GM13977 (cell line): ENCODE measurements around the gene RUFY4.

Experiments
- DNase-seq: peaks from one replicate; pipeline ENCODE4 v3.0.0; 2012; ENCODE audit warnings: low spot score
- CTCF ChIP-seq: IDR thresholded peaks from 2 replicates; pipeline ENCODE4 v1.5.1; 2012; ENCODE audit warnings: mild to moderate bottlenecking, control low read depth; ENCODE audit not compliant: insufficient read depth; ENCODE audit errors: extremely low read depth, missing control alignments
- in situ Hi-C: fragments of 300-500 bp; cut with MboI; formaldehyde crosslinking; loops from one replicate; pipeline ENCODE4 v1.12.0; 2022; ENCODE audit warnings: low sequenced_read_pairs, low pct_unique_long_range_greater_than_20kb, mixed read lengths, inconsistent platforms; ENCODE audit not compliant: unreplicated experiment

Gene RUFY4

DNA sequence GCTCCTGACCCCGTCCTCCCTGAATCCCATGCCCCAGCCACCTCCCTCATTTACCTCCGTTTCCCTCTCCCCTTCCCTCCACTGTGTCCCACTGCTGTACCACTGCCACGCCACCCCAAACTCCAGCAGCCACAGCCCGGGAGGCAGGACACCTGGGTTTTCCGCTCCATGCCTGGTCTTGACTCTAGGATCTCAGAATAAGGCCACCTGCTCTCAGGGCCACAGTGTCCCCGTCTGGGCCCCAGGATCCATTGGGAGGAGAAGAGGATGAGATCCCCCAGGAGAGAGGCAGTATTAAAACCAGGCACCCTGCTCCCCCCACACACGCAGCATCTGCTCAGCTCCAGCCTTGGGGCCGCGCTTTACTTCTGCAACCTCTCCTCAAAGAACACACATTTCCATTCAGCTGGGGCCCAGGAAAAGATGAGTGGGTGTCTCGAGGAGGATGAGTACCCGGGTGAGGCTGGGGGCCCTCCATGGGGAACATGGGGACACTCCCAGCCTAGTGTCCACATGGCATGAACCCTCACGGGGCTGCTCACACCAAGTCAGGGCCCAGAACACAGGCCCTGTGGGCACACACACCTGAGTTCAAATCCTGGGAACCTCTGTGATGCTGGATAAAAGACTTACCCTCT is 33.5 kb upstream of the RUFY4 start:
- in situ Hi-C loops = no loop called here
- no peak for TF ChIP-seq CTCF

DNA sequence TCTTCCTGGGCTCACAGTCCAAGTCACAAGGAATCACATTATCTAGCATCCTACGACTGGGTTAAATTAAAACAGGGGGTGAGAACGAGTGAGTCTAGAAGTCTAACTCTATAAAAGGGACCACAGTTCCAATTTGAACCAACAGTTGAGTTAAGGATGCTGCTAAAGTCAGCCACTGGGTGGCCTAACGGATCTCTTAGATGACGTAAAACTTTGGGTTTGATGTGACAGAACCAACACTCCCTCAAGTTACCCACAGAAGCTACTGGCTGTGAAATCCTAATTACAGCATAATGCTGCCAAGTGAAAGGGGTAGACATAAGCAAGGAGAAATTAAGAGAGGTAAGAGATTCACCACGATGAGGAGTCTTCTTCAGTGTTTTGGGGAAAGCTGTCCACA is 32.7 kb upstream of the RUFY4 start:
- TF ChIP-seq CTCF = peak; percentile 20
- DNase-seq = no peak
- in situ Hi-C loops = no loop called here

More for the DNA sequence above, 33.5 kb upstream of the RUFY4 start:
- DNase-seq = no peak

GRCh38 chr2:218039171-218039570 is 29.9 kb upstream of the RUFY4 start:
- in situ Hi-C loops = no loop called here
- DNase-seq = no peak
- TF ChIP-seq CTCF = no peak

GRCh38 chr2:218040883-218041282 is 28.2 kb upstream of the RUFY4 start:
- no peak for TF ChIP-seq CTCF
- no peak for DNase-seq
- in situ Hi-C loops = no loop called here

GRCh38 chr2:218041302-218042168 is 27.5 kb upstream of the RUFY4 start:
- in situ Hi-C loops = no loop called here
- DNase-seq = no peak

DNA sequence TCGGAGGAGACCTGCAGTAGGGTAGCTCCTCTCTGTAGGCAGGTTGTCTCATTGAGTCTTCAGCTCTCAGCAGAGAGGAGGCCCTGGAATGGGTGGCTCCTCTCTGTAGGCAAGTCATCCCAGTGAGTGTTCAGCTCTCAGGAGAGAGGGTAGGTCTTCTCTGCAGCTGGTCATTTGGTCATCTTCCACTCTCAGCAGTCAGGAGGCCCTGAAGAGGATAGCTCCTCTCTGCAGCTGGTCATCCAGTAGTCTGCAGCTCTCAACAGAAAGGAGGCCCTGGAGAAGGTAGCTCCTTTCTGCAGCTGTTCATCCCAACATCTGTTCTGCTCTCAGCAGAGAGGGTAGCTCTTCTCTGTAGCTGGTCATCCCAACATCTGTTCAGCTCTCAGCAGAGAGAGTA is 26.0 kb upstream of the RUFY4 start:
- TF ChIP-seq CTCF = no peak
- DNase-seq = no peak
- in situ Hi-C loops = no loop called here

More at GRCh38 chr2:218041302-218042168, 27.5 kb upstream of the RUFY4 start:
- TF ChIP-seq CTCF = no peak
